Caki2 (cell line): Measurements from ENCODE around the gene GRM7. TPM values are rescaled to one million over a fixed set of nuclear protein-coding genes. Genes with fewer than 3 reads are reported as not detected.

Experiments used
- DNase-seq: peaks from one replicate; pipeline ENCODE4 v3.0.0-alpha.2; 2015; ENCODE audit warnings: low read depth
- in situ Hi-C: cut with HindIII; loops from 2 replicates; pipeline ENCODE4 v1.10.0; 2016; ENCODE audit warnings: low sequenced_read_pairs, low pct_unique_long_range_greater_than_20kb, mixed read lengths
- total RNA-seq: library from RNA; depleted of rRNA; stranded (reverse); fragments of >200 nt; shearing (Covaris generic); gene quantifications from 2 replicates; pipeline ENCODE4 v1.2.3, GENCODE V29; 2014; ENCODE audit warnings: low replicate concordance; rRNA removed

The GRM7 gene
- total RNA-seq, result not detected in 2 replicates

GRCh38 chr3:6860954-6861624 is at the start of gene GRM7:
Gene GRM7 (plus strand): TSS chr3:6861115.
- no peak for DNase-seq
- in situ Hi-C loops, result no loop called here

- no peak for DNase-seq
- in situ Hi-C loops, result no loop called here
These were observed 39.5 kb upstream of the GRM7 start for GRCh38 chr3:6821411-6821810.

- no peak for DNase-seq
- in situ Hi-C loops, result no loop called here
These were observed 35.4 kb upstream of the GRM7 start for GRCh38 chr3:6825524-6825923.

- in situ Hi-C loops, result no loop called here
- DNase-seq, result no peak
These were observed 33.5 kb upstream of the GRM7 start for GRCh38 chr3:6827453-6827852.

- in situ Hi-C loops, result no loop called here
- no peak for DNase-seq
These were observed 16.2 kb upstream of the GRM7 start for GRCh38 chr3:6844723-6845122.

- DNase-seq, result no peak
- in situ Hi-C loops, result no loop called here
These were observed 6.7 kb upstream of the GRM7 start for GRCh38 chr3:6854184-6854583.

GRCh38 chr3:6857510-6857909 is 3.4 kb upstream of the GRM7 start:
- in situ Hi-C loops, result no loop called here
- no peak for DNase-seq

- in situ Hi-C loops, result no loop called here
- DNase-seq, result no peak
These were observed 564 bp upstream of the GRM7 start for GRCh38 chr3:6860149-6860953.

- no peak for DNase-seq
- in situ Hi-C loops, result no loop called here
These were observed 698 bp downstream of the GRM7 start for GRCh38 chr3:6861625-6862000.

- no peak for DNase-seq
- in situ Hi-C loops, result no loop called here
These were observed 1.3 kb downstream of the GRM7 start for GRCh38 chr3:6862041-6862879.

GRCh38 chr3:6862880-6863195 is 1.9 kb downstream of the GRM7 start:
- DNase-seq, result no peak
- in situ Hi-C loops, result no loop called here

GRCh38 chr3:6867269-6867668 is 6.4 kb downstream of the GRM7 start:
- in situ Hi-C loops, result no loop called here
- DNase-seq, result no peak

- in situ Hi-C loops, result no loop called here
These were observed 17.8 kb downstream of the GRM7 start for GRCh38 chr3:6878731-6879130.

GRCh38 chr3:6912240-6912639 is 51.3 kb downstream of the GRM7 start:
- DNase-seq, result no peak
- in situ Hi-C loops, result no loop called here

More at GRCh38 chr3:6878731-6879130, 17.8 kb downstream of the GRM7 start:
- no peak for DNase-seq

- in situ Hi-C loops, result no loop called here
- DNase-seq, result no peak
These were observed 55.0 kb downstream of the GRM7 start for GRCh38 chr3:6915898-6916297.

- in situ Hi-C loops, result no loop called here
These were observed 60.2 kb downstream of the GRM7 start for GRCh38 chr3:6921066-6921465.

GRCh38 chr3:6921876-6922275 is 61.0 kb downstream of the GRM7 start:
- DNase-seq, result no peak
- in situ Hi-C loops, result no loop called here

More at GRCh38 chr3:6921066-6921465, 60.2 kb downstream of the GRM7 start:
- no peak for DNase-seq

- peak; percentile 50 for DNase-seq
- in situ Hi-C loops, result no loop called here
These were observed 67.1 kb downstream of the GRM7 start for GRCh38 chr3:6928064-6928463.

- in situ Hi-C loops, result no loop called here
- DNase-seq, result no peak
These were observed 69.0 kb downstream of the GRM7 start for GRCh38 chr3:6929918-6930317.
